NT2/D1 (cell line): Measurements from ENCODE around the gene XAGE2.

ENCODE experiments used
- YY1 ChIP-seq: IDR thresholded peaks from 2 replicates; pipeline ENCODE4 v1.6.1; 2011; ENCODE audit not compliant: insufficient read length, insufficient read depth
- ZNF274 ChIP-seq: IDR thresholded peaks from 2 replicates; pipeline ENCODE4 v1.6.1; 2011; ENCODE audit warnings: mild to moderate bottlenecking, low read depth, low read length

DNA sequence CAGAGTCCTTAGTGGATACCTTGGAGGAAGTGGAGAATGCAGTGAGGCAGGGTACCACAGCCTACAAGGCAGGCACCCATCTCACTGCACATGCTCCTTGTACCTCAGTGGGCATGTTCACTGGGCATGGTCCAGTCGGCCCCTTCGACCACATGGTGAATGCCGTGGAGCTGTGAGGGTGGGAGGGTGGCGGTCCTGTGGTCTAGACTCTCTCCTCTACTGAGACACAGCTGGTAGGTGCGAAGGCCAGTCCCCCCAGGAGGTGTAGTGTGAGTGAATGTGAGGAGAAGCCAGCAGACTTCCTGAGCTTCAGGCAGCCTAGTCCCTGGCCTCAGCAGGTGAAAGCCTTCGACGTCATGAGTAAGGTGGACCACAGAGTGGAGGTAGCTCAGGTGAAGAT is 12.2 kb downstream of the XAGE2 start:
- TF ChIP-seq ZNF274 (no peak), YY1 (no peak)
